GM21576 (cell line): Measurements from ENCODE around the gene PTPN9.
"Not testable (repeated sequence)": the region's sequence is repeated elsewhere in the genome, so short reads cannot be mapped to it uniquely, and the experiment has no call there.

Experiments used
- ATAC-seq: cut with Tn5 transposase; IDR thresholded peaks from one replicate; pipeline ENCODE4 v1.9.1; 2021; ENCODE audit warnings: mild to moderate bottlenecking, moderate library complexity; ENCODE audit not compliant: unreplicated experiment

PTPN9 gene

GRCh38 chr15:75583701-75584100 lies 4.6 kb upstream of the PTPN9 start:
- no peak for ATAC-seq

- not testable (repeated sequence) for ATAC-seq
Measured at GRCh38 chr15:75582943-75583342, 3.8 kb upstream of the PTPN9 start.

GRCh38 chr15:75578173-75578947 lies 755 bp downstream of the PTPN9 start:
- no peak for ATAC-seq

GRCh38 chr15:75577401-75578172 lies 1.5 kb downstream of the PTPN9 start:
- no peak for ATAC-seq

- no peak for ATAC-seq
Measured at GRCh38 chr15:75573648-75574384, 5.3 kb downstream of the PTPN9 start.

- ATAC-seq = no peak
Measured at GRCh38 chr15:75570126-75570845, 8.8 kb downstream of the PTPN9 start.

GRCh38 chr15:75565062-75565970 lies 13.8 kb downstream of the PTPN9 start:
- no peak for ATAC-seq

- ATAC-seq = no peak
Measured at GRCh38 chr15:75561888-75562287, 17.2 kb downstream of the PTPN9 start.

- ATAC-seq = not testable (repeated sequence)
Measured at GRCh38 chr15:75559360-75559759, 19.8 kb downstream of the PTPN9 start.

GRCh38 chr15:75558955-75559354 lies 20.2 kb downstream of the PTPN9 start:
- ATAC-seq = not testable (repeated sequence)

GRCh38 chr15:75554717-75555116 lies 24.4 kb downstream of the PTPN9 start:
- no peak for ATAC-seq

GRCh38 chr15:75553659-75554058 lies 25.5 kb downstream of the PTPN9 start:
- no peak for ATAC-seq

GRCh38 chr15:75551091-75551490 lies 28.0 kb downstream of the PTPN9 start:
- no peak for ATAC-seq

GRCh38 chr15:75545064-75545463 lies 34.1 kb downstream of the PTPN9 start:
- no peak for ATAC-seq

GRCh38 chr15:75544359-75544758 lies 34.8 kb downstream of the PTPN9 start:
- no peak for ATAC-seq

GRCh38 chr15:75542949-75543545 lies 36.1 kb downstream of the PTPN9 start:
- ATAC-seq = not testable (repeated sequence)

GRCh38 chr15:75542386-75542797 lies 36.7 kb downstream of the PTPN9 start:
- ATAC-seq = no peak

- ATAC-seq = no peak
Measured at GRCh38 chr15:75538376-75538775, 40.7 kb downstream of the PTPN9 start.

- no peak for ATAC-seq
Measured at GRCh38 chr15:75533945-75534344, 45.2 kb downstream of the PTPN9 start.
